Keratinocyte (primary cell): ENCODE data around the gene MZB1. TPM values are rescaled to one million over a fixed set of nuclear protein-coding genes. Genes with fewer than 3 reads are reported as not detected.
"Not testable (repeated sequence)": the region's sequence is repeated elsewhere in the genome, so short reads cannot be mapped to it uniquely, and the experiment has no call there.

Experiments
- DNase-seq: peaks from one replicate; pipeline ENCODE4 v3.0.0-alpha.2; 2011; ENCODE audit warnings: low read depth, missing footprints, low spot score
- FAIRE-seq: peaks from 2 replicates; lab custom pipeline; 2011; peaks lifted over from hg19 to GRCh38; lab: Jason Lieb, UNC
- H2AFZ ChIP-seq: 2 replicates; pipeline ENCODE4 v1.6.0; 2012; ENCODE audit warnings: low read length, control low read depth, inconsistent platforms; ENCODE audit not compliant: control insufficient read depth
- H3K27ac ChIP-seq: 2 replicates; pipeline ENCODE4 v1.5.1; 2011; ENCODE audit warnings: low read length; ENCODE audit not compliant: control insufficient read depth, insufficient read depth
- H3K27me3 ChIP-seq: 3 replicates; pipeline ENCODE4 v1.6.0; 2011; ENCODE audit warnings: low read length; ENCODE audit not compliant: control insufficient read depth, insufficient read depth; ENCODE audit errors: extremely low read depth
- H3K36me3 ChIP-seq, 2 experiments: 2 replicates in 1 of 2; 3 replicates in 1 of 2; pipeline ENCODE4 v1.5.1; 2011; ENCODE audit warnings: low read length in 2 of 2, mild to moderate bottlenecking in 1 of 2; ENCODE audit not compliant: control insufficient read depth in 2 of 2, insufficient read depth in 2 of 2; ENCODE audit errors: extremely low read depth in 1 of 2
- H3K4me1 ChIP-seq: 3 replicates; pipeline ENCODE4 v1.5.1; 2011; ENCODE audit warnings: low read length; ENCODE audit not compliant: control insufficient read depth, insufficient read depth; ENCODE audit errors: extremely low read depth
- H3K4me2 ChIP-seq: 3 replicates; pipeline ENCODE4 v1.6.0; 2011; ENCODE audit warnings: low read depth, low read length; ENCODE audit not compliant: control insufficient read depth, insufficient read depth; ENCODE audit errors: extremely low read depth
- H3K4me3 ChIP-seq, 3 experiments: fragments of 200-600 bp in 1 of 3; sonication (generic) in 1 of 3; 2 replicates in 2 of 3; 3 replicates in 1 of 3; pipeline ENCODE4 v1.5.1; 2011 to 2016; ENCODE audit warnings: low read length in 3 of 3, mild to moderate bottlenecking in 3 of 3, control low read depth in 2 of 3, inconsistent platforms in 1 of 3, low read depth in 1 of 3, mixed read lengths in 1 of 3, mixed run types in 1 of 3, moderate library complexity in 1 of 3; ENCODE audit not compliant: control insufficient read depth in 2 of 3, insufficient read depth in 2 of 3; ENCODE audit errors: extremely low read depth in 1 of 3
- H3K79me2 ChIP-seq: 2 replicates; pipeline ENCODE4 v1.6.0; 2012; ENCODE audit warnings: low read length; ENCODE audit not compliant: control insufficient read depth, insufficient read depth
- H3K9ac ChIP-seq: 3 replicates; pipeline ENCODE4 v1.6.0; 2011; ENCODE audit warnings: low read length; ENCODE audit not compliant: control insufficient read depth, insufficient read depth; ENCODE audit errors: extremely low read depth
- H3K9me1 ChIP-seq: 3 replicates; pipeline ENCODE4 v1.6.0; 2011; ENCODE audit warnings: low read length; ENCODE audit not compliant: control insufficient read depth, insufficient read depth; ENCODE audit errors: extremely low read depth
- H3K9me3 ChIP-seq: 2 replicates; pipeline ENCODE4 v1.5.1; 2012; ENCODE audit warnings: low read depth, low read length; ENCODE audit not compliant: control insufficient read depth
- H4K20me1 ChIP-seq: 3 replicates; pipeline ENCODE4 v1.6.0; 2011; ENCODE audit warnings: low read length; ENCODE audit not compliant: control insufficient read depth, insufficient read depth; ENCODE audit errors: extremely low read depth
- CTCF ChIP-seq, 3 experiments: IDR thresholded peaks in 1 of 3; conservative IDR thresholded peaks in 1 of 3; optimal IDR thresholded peaks in 1 of 3; 2 replicates in 2 of 3; 3 replicates in 1 of 3; pipeline versions ENCODE3 to v1.5.1; 2011; ENCODE audit warnings: low read length in 3 of 3, mild to moderate bottlenecking in 3 of 3, moderate library complexity in 2 of 3, control low read depth in 1 of 3, inconsistent platforms in 1 of 3; ENCODE audit not compliant: insufficient read depth in 2 of 3; ENCODE audit errors: extremely low read depth in 1 of 3
- EZH2 ChIP-seq: IDR thresholded peaks from one replicate; pipeline ENCODE4 v1.6.1; 2012; ENCODE audit warnings: inconsistent platforms, mild to moderate bottlenecking, low read length, moderate library complexity
- dilution Hi-C: fragments of 300-500 bp; cut with MboI; formaldehyde crosslinking; loops from one replicate; pipeline ENCODE4 v1.7.0; 2020; ENCODE audit warnings: low sequenced_read_pairs; ENCODE audit not compliant: extremely low pct_ligation_motif_present
- polyA plus RNA-seq, 5 experiments: library from polyadenylated mRNA; depleted of rRNA in 3 of 5; stranded (reverse) in 3 of 5; stranded (forward) in 1 of 5; unstranded in 1 of 5; fragments of >200 nt; gene quantifications; 1 replicate in 1 of 5; 2 replicates in 3 of 5; 3 replicates in 1 of 5; pipeline versions ENCODE4 v1.2.1 to v1.2.3, GENCODE V29; 2011 to 2012; ENCODE audit warnings: missing spikeins in 2 of 5, low read depth in 1 of 5, low replicate concordance in 1 of 5

The MZB1 gene
- polyA plus RNA-seq, 1 donor (not counting 4 experiments of a cell fraction or from before 2014, with no cell fraction given) = not detected

DNA sequence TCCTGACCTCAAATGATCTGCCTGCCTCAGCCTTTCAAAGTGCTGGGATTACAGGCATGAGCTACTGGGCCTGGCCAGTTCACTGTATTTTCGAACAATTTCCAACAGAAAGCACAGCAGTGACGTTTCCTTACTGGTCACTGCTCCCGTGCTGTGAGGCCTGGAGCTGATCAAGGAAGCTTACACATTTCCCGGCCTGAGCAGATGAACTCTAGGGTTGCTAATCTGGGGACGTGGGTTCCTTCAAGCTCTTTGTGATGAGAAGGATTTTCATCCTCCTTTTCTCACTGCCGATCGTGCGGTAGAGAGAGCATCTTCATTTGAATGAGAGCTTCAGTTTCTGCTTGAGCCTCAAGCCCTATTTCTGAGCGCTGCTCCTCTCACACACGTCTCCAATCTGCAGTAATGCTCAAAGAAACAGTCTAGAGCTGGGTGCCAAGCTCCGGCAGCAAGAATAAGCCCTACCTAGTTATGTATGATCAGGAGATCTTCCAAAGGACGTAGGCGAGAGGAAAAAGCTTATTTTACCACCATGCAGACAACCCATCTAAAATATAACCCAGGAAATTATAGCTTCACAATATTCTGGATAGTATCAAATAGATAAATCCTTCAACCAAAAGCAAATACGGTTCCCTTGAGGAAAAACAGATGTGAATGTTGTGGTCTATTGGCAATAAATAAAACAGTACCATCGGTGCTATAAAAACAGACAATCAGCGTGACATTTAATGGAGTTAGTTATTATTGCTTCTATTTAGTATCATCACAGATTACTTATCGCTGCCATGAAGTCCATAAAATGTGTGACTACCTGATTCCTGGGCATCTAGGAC, 21.5 kb upstream of the MZB1 start:
- Histone ChIP-seq H3K36me3 (no peaks in the 10 kb centered on the region), H3K9ac (no peak overlapping the region), H3K4me3 (no peak overlapping the region), H3K79me2 (no peaks in the 10 kb centered on the region), H4K20me1 (no peaks in the 10 kb centered on the region), H3K4me1 (peaks cover 26% of the 10 kb centered on the region), H3K4me2 (no peak overlapping the region), H3K9me1 (no peaks in the 10 kb centered on the region), H2AFZ (no peak overlapping the region), H3K9me3 (no peaks in the 10 kb centered on the region), H3K27me3 (no peaks in the 10 kb centered on the region), H3K27ac (no peak overlapping the region)
- dilution Hi-C loops = no loop called here
- DNase-seq = no peak
- no peak for TF ChIP-seq EZH2
- TF ChIP-seq CTCF (optimal IDR thresholded peaks at IDR 0.05 in 1 of 3, IDR thresholded peaks at IDR 0.05 in 1 of 3, conservative IDR thresholded peaks at IDR 0.05 in 1 of 3; ENCODE audit: extremely low read depth in 1 of 3, insufficient read depth in 2 of 3, low read length in 3 of 3) = no peak
- FAIRE-seq = no peak

GRCh38 chr5:139410121-139410992, 20.6 kb upstream of the MZB1 start:
- Histone ChIP-seq H4K20me1 (no peaks in the 10 kb centered on the region), H3K9me3 (no peaks in the 10 kb centered on the region), H3K4me1 (peaks cover 19% of the 10 kb centered on the region), H2AFZ (no peak overlapping the region), H3K27me3 (no peaks in the 10 kb centered on the region), H3K9ac (no peak overlapping the region), H3K36me3 (no peaks in the 10 kb centered on the region), H3K27ac (no peak overlapping the region), H3K4me2 (no peak overlapping the region), H3K9me1 (no peaks in the 10 kb centered on the region), H3K4me3 (no peak overlapping the region), H3K79me2 (no peaks in the 10 kb centered on the region)
- dilution Hi-C loops = no loop called here
- DNase-seq (no peak), FAIRE-seq (no peak)
- no peak for TF ChIP-seq CTCF (optimal IDR thresholded peaks at IDR 0.05 in 1 of 3, IDR thresholded peaks at IDR 0.05 in 1 of 3, conservative IDR thresholded peaks at IDR 0.05 in 1 of 3; ENCODE audit: extremely low read depth in 1 of 3, insufficient read depth in 2 of 3, low read length in 3 of 3)
- TF ChIP-seq EZH2 = no peak

DNA sequence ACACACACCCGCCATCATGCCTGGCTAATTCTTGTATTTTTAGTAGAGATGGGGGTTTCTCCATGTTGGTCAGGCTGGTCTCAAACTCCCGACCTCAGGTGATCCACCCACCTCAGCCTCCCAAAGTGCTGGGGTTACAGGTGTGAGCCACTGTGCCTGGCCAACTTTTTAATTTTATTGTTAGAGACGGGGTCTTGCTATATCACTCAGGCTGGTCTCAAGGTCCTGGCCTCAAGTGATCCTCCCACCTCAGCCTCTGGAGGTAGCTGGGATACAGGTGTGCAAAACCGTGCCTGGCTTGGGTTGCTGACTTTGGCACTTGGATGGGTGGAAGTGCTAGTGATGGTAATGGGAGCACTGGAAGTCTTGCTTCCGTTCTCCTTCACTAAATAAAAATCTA, 19.4 kb upstream of the MZB1 start:
- H3K9ac ChIP-seq, H3K36me3 ChIP-seq, FAIRE-seq, H3K27ac ChIP-seq, H3K9me1 ChIP-seq, H2AFZ ChIP-seq, H4K20me1 ChIP-seq, H3K27me3 ChIP-seq, H3K4me3 ChIP-seq, H3K79me2 ChIP-seq, dilution Hi-C loops, DNase-seq, H3K9me3 ChIP-seq, H3K4me2 ChIP-seq: not testable (repeated sequence)
- peaks cover 12% of the 10 kb centered on the region for H3K4me1 ChIP-seq
